ENCODE results near the gene NEMP1. TPM values are rescaled to one million over a fixed set of nuclear protein-coding genes. Genes with fewer than 3 reads are reported as not detected.
"Not testable (repeated sequence)": the region's sequence is repeated elsewhere in the genome, so short reads cannot be mapped to it uniquely, and the experiment has no call there.

The NEMP1 gene
- total and polyA plus RNA-seq, 5 experiments from 2014 or later, result 2.6 to 29.5 (median 5.5) TPM

DNA sequence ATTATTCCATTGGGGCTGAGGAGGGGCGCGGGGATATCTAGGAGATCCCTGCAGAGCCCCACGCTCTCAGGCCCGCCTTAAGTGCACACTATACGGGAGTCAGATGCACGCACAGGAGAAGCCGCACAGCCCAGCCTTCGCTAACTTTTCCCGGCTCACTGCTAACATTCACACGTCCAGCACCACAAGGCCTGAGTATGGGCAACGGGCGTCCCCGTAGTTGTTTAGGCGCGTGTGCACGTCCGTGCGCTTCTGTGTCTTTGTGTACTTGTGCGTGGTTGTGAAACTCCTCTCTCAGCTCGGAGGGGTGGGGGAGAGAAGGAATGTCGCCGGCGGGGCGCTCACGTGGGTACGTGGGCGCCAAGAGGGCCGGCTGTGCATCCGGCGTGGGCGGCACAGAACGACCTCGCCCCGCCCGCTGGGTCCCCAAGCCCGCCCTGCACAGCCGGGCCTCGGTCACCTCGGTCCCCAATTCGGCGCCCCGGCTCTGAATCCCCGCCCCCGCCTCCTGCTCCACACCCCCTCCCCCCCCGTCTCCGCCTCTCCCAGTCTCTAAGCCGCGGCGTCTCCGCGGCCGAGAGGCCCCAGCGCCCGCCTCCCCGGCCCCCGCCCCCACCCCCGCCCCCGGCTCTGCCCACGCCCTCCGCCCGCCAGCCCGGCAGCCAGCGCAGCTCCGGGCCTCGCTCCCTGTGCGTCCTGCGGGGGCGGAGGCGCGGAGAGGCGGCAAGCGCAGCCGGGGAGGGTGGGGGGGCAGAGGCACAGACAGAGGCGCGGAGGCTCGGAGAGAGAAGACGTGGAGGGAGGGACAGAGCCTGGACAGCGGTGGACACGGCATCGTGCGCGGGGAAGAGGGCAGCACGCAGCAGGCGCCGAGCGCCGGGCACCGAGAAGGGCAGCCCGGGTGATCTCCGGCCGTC lies 10.0 kb upstream of the NEMP1 start, which contains the start of gene NAB2:
NAB2 (plus strand) TSS at position 761 of the 917 bp plus-strand sequence. CDS start 158 bp downstream, outside the sequence.
- ATAC-seq, result peak; percentile 67 to 70
- Mint-ChIP-seq H3K9me3 (no peaks in the 10 kb centered on the region), H3K36me3 (peaks cover 0 to 31% (median 0%) of the 10 kb centered on the region in 3 donors), H3K27me3 (no peaks in the 10 kb centered on the region), H3K27ac (peak within 1 kb of the TSS; percentile 89 to 99 (median 98)), H3K4me1 (peaks cover 43 to 77% (median 58%) of the 10 kb centered on the region in 4 donors), H3K4me3 (peak within 1 kb of the TSS; percentile 91 to 98 (median 96))
- peak; percentile 81 to 97 (median 92) for DNase-seq
- POLR2A ChIA-PET, result interaction anchor here (0.6 to 16.3 kb wide), 7 partner anchors 9 to 400 kb away, joined by 3 to 559 read pairs (median 8); partner anchors contain the start of genes NEMP1, PTGES3 and STAT6

DNA sequence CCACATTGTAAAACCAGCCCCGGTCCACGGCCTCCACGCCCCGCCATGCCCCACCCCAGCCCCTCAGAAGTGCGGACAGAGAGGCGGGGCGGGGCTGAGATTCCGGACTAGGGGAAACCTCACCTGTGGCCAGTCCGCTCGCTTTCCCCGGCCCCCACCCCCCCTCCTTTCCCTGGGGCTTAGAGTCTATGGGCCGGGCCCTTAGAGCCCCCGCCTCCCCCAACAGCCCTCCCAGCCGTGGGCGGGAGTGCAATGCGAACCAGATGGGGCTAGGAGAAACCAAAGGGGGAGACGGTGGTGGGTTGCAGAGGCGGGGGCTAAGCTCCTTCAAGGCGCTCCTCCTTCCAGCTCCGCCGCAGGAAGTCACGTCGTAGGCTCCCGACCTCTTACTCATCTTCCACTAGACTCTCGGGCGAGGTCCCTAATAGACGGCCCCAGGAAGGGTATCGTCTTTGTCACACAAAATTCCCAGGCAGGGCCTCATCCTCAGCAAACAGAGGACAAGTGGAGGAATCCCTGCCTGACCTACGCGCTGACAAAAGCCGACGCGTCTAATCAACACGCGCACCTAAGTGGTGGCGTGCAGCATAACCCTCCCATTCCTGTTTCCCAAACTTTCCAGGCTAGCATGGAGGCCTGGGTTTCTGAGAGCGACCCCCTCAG lies 9.2 kb upstream of the NEMP1 start:
- H3K4me3 Mint-ChIP-seq, result peak overlapping the region; percentile 89 to 98 (median 92)
- ATAC-seq, result peak; percentile 35 to 40
- peak overlapping the region; percentile 89 to 99 (median 98) for H3K27ac Mint-ChIP-seq
- no peaks in the 10 kb centered on the region for H3K27me3 Mint-ChIP-seq
- no peaks in the 10 kb centered on the region for H3K9me3 Mint-ChIP-seq
- peaks cover 38 to 69% (median 53%) of the 10 kb centered on the region in 4 donors for H3K4me1 Mint-ChIP-seq
- POLR2A ChIA-PET, result interaction anchor here (0.5 to 16.3 kb wide), 7 partner anchors 8 to 567 kb away, joined by 3 to 559 read pairs (median 4); partner anchors contain the start of genes LRP1, NEMP1 and STAT6
- peak in 9 of 10 donors; percentile 58 to 91 (median 74) for DNase-seq
- H3K36me3 Mint-ChIP-seq, result peaks cover 0 to 26% (median 0%) of the 10 kb centered on the region in 3 donors

DNA sequence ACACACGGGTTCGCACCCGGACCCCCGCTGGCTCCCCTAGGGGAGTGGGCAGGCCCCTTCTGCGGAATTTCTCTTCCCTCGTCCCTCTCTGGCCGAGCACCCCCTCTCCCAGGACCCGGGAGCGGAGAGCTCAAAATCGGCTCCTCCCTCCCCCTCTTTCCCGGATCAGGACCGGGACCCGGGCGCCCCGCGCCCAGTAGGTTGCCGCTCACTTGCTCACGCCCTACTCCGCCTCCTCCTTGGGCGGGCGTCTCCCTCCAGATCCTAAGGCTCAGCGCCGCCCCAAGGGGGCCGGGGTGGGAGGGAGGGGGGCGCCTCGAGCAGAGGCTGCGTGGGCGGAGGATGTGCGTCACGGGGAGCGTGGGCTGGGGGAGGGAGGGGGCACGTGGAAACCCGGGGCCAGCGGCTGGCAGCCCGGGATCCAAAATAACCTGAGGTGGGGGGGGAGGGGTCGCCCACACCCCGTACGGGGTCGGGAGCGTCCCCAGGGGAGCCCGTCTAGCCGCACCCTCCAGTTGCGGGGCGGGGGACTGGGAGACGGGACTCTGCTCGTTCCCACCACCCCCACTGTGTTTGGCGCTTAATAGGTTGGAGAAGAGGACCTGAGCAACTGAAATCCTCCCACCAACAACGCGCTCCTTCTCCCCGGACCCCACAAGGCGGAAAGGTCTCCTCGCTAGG lies 8.6 kb upstream of the NEMP1 start:
- peak overlapping the region; percentile 89 to 99 (median 98) for H3K27ac Mint-ChIP-seq
- H3K36me3 Mint-ChIP-seq, result peaks cover 0 to 20% (median 0%) of the 10 kb centered on the region in 3 donors
- peaks cover 33 to 62% (median 46%) of the 10 kb centered on the region in 4 donors for H3K4me1 Mint-ChIP-seq
- no peaks in the 10 kb centered on the region for H3K9me3 Mint-ChIP-seq
- H3K27me3 Mint-ChIP-seq, result no peaks in the 10 kb centered on the region
- peak; percentile 52 to 59 for ATAC-seq
- peak; percentile 84 to 97 (median 90) for DNase-seq
- POLR2A ChIA-PET, result interaction anchor here (0.5 to 16.3 kb wide), 10 partner anchors 8 to 566 kb away, joined by 3 to 559 read pairs (median 4); partner anchors contain the start of genes LRP1, NEMP1 and STAT6
- H3K4me3 Mint-ChIP-seq, result peak overlapping the region; percentile 89 to 98 (median 92)

DNA sequence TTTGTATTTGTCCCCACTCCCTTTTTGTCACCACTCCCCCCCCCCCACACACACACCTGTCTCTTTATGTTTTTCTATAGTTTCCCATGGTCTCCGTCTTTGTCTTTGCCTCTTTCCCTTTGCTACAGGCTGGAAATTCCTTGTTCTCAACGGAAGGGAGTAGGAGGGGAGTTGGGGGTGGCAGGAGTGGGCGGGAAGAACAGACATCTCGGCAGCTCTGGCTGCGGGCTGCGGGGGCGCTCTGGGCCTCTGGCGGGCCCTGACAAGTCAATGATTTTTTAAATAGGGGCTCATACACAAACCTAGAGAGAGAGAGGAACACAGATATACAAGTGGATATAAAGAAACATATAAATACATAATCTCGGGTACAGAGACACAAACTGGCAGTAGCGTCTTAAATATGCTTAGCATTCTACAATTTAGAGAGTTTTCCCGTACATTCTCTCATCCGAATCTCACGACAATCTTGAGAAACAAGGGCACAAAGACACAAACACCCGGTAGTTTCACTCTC lies 8.0 kb upstream of the NEMP1 start:
- DNase-seq (peak in 9 of 10 donors; percentile 35 to 73 (median 46)), ATAC-seq (peak; percentile 9 to 18)
- POLR2A ChIA-PET, result interaction anchor here (0.7 to 16.3 kb wide), 7 partner anchors 7 to 29 kb away, joined by 3 to 559 read pairs (median 8); partner anchors contain the start of genes NEMP1 and STAT6
- Mint-ChIP-seq H3K27ac (peak overlapping the region; percentile 89 to 99 (median 98)), H3K27me3 (no peaks in the 10 kb centered on the region), H3K4me1 (peaks cover 30 to 56% (median 40%) of the 10 kb centered on the region in 4 donors), H3K36me3 (peaks cover 0 to 14% (median 0%) of the 10 kb centered on the region in 3 donors), H3K9me3 (no peaks in the 10 kb centered on the region), H3K4me3 (peak overlapping the region; percentile 88 to 98 (median 91))

DNA sequence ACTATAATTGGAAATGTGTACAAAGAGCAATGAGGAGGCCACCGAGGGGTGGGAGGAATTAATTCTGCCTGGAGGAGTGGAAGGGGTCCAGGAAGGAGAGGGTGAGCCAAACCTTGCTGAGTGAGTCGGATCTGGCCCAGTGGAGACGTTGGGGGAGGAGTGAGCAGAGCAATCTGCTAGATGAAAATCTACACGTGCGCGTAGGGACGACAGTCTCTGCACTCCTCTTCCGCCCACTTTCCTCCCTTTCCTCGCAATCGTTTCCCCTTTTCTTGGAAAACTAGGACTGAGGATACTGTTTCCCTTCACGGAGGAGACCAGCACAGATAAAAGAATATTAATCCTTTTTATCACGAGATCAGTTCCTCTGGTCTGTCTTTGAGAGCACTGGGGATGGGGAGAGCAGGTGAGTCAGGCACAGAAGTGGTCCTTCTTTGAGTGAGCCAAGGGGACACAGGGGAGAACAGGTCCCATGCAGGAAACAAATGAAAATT lies 7.5 kb upstream of the NEMP1 start:
- DNase-seq (no peak), ATAC-seq (no peak)
- Mint-ChIP-seq H3K9me3 (no peaks in the 10 kb centered on the region), H3K36me3 (peaks cover 0 to 10% (median 0%) of the 10 kb centered on the region in 3 donors), H3K4me3 (peak overlapping the region; percentile 88 to 98 (median 91)), H3K4me1 (peaks cover 29 to 51% (median 35%) of the 10 kb centered on the region in 4 donors), H3K27me3 (no peaks in the 10 kb centered on the region), H3K27ac (peak overlapping the region; percentile 89 to 99 (median 98))
- POLR2A ChIA-PET, result interaction anchor here (0.7 to 16.3 kb wide), 5 partner anchors 10 to 30 kb away, joined by 3 to 559 read pairs (median 8); partner anchors contain the start of gene STAT6

DNA sequence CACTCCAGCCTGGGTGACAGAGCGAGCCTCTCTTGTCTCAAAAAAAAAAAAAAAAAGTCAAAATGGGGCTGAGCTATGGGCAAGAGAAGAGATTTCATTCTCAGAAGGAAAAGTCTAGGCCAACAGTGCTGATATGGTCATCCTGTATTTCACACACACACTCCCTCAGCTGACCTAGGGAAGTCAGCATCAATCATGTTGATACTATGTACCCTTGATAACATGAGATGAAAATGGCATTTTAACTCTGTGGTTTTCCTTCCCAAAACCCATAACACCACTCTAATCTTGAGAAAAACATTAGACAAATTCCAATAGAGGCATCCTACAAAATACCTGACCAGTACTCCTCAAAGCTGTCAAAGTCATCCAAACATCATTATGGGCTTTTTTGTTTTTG lies 2.3 kb upstream of the NEMP1 start:
- peaks cover 13 to 45% (median 28%) of the 10 kb centered on the region in 4 donors for H3K4me1 Mint-ChIP-seq
- DNase-seq (no peak), ATAC-seq (no peak)
- POLR2A ChIA-PET, result interaction anchor here (0.7 to 8.5 kb wide), 5 partner anchors 10 to 47 kb away, joined by 4 to 150 read pairs (median 4); partner anchors contain the start of genes LRP1, NAB2 and STAT6
- H3K27ac Mint-ChIP-seq, result peak overlapping the region in 5 of 10 donors; percentile 13 to 65 (median 31)
- H3K4me3 Mint-ChIP-seq, result no peak overlapping the region
- H3K27me3 Mint-ChIP-seq, result no peaks in the 10 kb centered on the region
- H3K9me3 Mint-ChIP-seq, result no peaks in the 10 kb centered on the region
- H3K36me3 Mint-ChIP-seq, result peaks cover 0 to 5% (median 0%) of the 10 kb centered on the region in 3 donors

DNA sequence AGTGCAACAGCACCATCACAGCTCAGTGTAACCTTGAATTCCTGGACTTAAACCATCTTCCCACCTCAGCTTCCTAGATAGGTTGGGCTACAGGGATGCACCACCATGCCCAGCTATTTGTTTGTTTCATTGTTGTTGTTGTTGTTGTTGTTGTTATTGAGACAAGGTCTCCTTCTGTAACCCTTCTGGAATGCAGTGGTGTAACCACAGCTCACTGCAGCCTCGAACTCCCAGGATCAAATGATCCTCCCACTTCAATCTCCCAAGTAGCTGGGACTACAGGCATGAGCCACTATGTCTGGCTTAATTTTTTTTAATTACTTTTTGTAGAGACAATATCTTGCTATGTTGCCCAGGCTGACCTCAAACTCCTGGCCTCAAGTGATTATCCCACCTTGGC lies 1.2 kb upstream of the NEMP1 start:
- Mint-ChIP-seq H3K27me3 (no peaks in the 10 kb centered on the region), H3K4me3 (peak overlapping the region in 6 of 10 donors; percentile 18 to 57 (median 36)), H3K9me3 (no peaks in the 10 kb centered on the region), H3K27ac (peak overlapping the region in 8 of 10 donors; percentile 71 to 97 (median 94)), H3K4me1 (peaks cover 6 to 36% (median 18%) of the 10 kb centered on the region in 4 donors), H3K36me3 (peaks cover 0 to 2% (median 0%) of the 10 kb centered on the region in 3 donors)
- DNase-seq, result no peak
- ATAC-seq, result no peak
- POLR2A ChIA-PET, result interaction anchor here (0.5 to 8.5 kb wide), 6 partner anchors 11 to 963 kb away, joined by 3 to 150 read pairs (median 10); partner anchors contain the start of genes NAB2, NACA and STAT6

DNA sequence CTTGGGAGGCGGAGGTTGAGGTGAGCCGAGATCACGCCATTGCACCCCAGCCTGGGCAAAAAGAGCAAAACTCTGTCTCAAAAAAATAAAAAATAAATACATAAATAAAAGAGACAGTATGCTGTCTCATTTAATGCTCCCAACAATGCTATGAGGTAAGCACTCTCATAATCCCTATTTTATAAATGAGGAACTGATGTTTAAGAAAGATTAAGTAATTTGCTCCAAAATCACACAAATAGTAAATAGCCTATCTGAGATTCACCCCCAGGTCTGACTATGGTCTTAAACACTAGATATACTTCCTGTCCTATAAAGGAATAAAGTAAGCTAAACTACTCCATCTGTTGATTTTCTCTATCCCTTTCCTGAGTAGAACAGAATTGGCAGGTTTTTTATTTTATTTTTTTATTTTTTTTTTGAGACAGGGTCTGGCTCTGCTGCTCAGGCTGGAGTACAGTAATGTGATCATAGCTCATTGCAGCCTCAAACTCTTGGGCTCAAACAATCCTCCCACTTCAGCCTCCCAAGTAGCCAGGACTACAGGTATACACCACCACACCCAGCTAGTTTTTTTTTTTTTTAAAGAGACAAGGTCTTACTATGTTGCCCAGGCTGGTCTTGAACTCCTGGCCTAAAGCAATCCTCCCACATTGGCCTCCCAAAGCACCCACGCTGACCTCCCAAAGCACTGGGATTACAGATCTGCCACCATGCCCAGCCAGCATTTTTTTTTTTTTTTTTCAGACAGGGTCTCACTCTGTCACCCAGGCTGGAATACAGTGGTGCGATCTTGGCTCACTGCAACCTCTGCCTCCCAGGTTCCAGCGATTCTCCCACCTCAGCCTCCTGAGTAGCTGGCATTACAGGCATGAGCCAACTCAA lies 4.8 kb downstream of the NEMP1 start:
- H3K36me3 Mint-ChIP-seq, result peaks cover 0 to 32% (median 0%) of the 10 kb centered on the region in 3 donors
- POLR2A ChIA-PET, result interaction anchor here (0.7 to 7.5 kb wide), 7 partner anchors 8 to 38 kb away, joined by 3 to 175 read pairs (median 4); partner anchors contain the start of genes NAB2 and STAT6
- not testable (repeated sequence) for DNase-seq, H3K9me3 Mint-ChIP-seq, H3K4me3 Mint-ChIP-seq, H3K27me3 Mint-ChIP-seq, ATAC-seq
- H3K4me1 Mint-ChIP-seq, result peaks cover 11 to 40% (median 26%) of the 10 kb centered on the region in 4 donors
- peak overlapping the region in 3 of 10 donors; percentile 24 to 67 (median 46) for H3K27ac Mint-ChIP-seq

DNA sequence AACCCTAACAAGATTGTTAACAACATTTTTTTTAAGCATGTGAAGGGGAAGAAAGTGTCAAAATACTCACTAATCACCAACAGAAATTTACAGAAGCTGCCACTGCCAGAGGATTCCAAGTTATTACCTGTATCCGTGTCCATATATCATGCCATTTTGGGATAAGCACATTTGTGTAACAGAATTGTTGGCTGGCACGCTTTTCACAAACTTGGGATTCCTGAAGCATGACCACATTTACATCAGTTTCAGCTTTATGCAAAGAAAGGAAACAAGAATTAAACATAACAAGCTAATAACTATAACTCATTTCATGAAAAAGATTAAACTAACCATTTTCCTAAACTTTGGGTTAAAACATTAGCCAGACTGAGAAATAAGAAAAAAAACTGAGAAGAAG lies 5.9 kb downstream of the NEMP1 start:
- no peak for DNase-seq
- peaks cover 0 to 40% (median 0%) of the 10 kb centered on the region in 3 donors for H3K36me3 Mint-ChIP-seq
- no peaks in the 10 kb centered on the region for H3K9me3 Mint-ChIP-seq
- no peak for ATAC-seq
- peaks cover 8 to 29% (median 18%) of the 10 kb centered on the region in 4 donors for H3K4me1 Mint-ChIP-seq
- H3K4me3 Mint-ChIP-seq, result no peak overlapping the region
- no peaks in the 10 kb centered on the region for H3K27me3 Mint-ChIP-seq
- H3K27ac Mint-ChIP-seq, result peak overlapping the region in 5 of 10 donors; percentile 36 to 66 (median 55)
- POLR2A ChIA-PET, result interaction anchor here (0.7 to 7.5 kb wide), 3 partner anchors 17 to 559 kb away, joined by 3 to 175 read pairs (median 8); partner anchors contain the start of genes NAB2 and STAT6

DNA sequence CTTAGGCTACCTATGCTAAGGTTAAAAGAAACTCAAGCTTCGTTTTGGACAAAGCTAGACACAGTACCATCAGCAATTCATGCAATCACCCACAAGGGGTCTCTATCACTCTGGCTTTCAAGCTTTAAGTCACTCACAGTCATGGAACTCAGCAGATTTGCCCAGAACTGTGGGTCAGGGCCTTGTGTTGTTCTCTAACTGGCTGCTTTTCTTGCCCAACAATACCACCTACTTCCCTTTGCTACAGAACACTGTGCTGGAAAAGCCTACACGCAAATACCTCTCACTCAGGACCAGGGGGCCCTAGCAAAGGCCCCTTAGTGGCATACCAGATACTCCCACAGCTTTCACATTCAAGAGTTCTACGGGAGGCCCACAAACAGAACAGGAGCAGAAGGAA lies 9.1 kb downstream of the NEMP1 start:
- Mint-ChIP-seq H3K27ac (peak overlapping the region; percentile 44 to 91 (median 86)), H3K9me3 (no peaks in the 10 kb centered on the region), H3K36me3 (peaks cover 0 to 44% (median 10%) of the 10 kb centered on the region in 3 donors), H3K27me3 (no peaks in the 10 kb centered on the region), H3K4me1 (peaks cover 12 to 27% (median 20%) of the 10 kb centered on the region in 4 donors), H3K4me3 (peak overlapping the region in 2 of 10 donors; percentile 4 to 6)
- POLR2A ChIA-PET, result interaction anchor here (0.6 to 7.5 kb wide), 10 partner anchors 9 to 440 kb away, joined by 3 to 175 read pairs (median 3); partner anchors contain the start of genes LRP1, NAB2, NEMP1 and STAT6
- ATAC-seq (peak; percentile 99), DNase-seq (peak in 9 of 10 donors; percentile 43 to 80 (median 64))

Measured in naive thymus-derived CD8-positive, alpha-beta T cell (primary cell).